K562 (cell line): ENCODE results near the gene ELMO3. TPM values are rescaled to one million over a fixed set of nuclear protein-coding genes. Genes with fewer than 3 reads are reported as not detected.

Source experiments
- ATAC-seq: fragments of 200-7000 bp; cut with Tn5 transposase; 3 replicates; pipeline ENCODE4 v1.9.1; 2020; ENCODE audit warnings: moderate library complexity
- BruUV-seq: library from RNA; stranded (reverse); fragments of 400-500 nt; replicated peaks from 2 replicates; lab custom pipeline; 2021; lab: Mats Ljungman, UMichigan
- CTCF ChIA-PET: fragments of 300-600 bp; formaldehyde crosslinking; extraction: SDS; loops from one replicate; lab custom pipeline; 2021; ENCODE audit warnings: low intra/inter-chr PET ratio; lab: Yijun Ruan, JAX
- POLR2A ChIA-PET: fragments of 300-600, 350-650 bp; sonication (Branson Sonifier 250); formaldehyde crosslinking; extraction: SDS; loops from one replicate; lab custom pipeline; 2021; ENCODE audit warnings: antibody characterized with exemption, inconsistent platforms; lab: Yijun Ruan, JAX
- DNase-seq, 4 experiments: peaks; one replicate each; pipeline versions ENCODE4 v3.0.0 to v3.0.0-alpha.2; 2011 to 2018; ENCODE audit warnings: low spot score in 3 of 4, mixed read lengths in 3 of 4; ENCODE audit errors: extremely low read depth in 1 of 4
- FAIRE-seq: peaks from 2 replicates; lab custom pipeline; 2011; peaks lifted over from hg19 to GRCh38; lab: Jason Lieb, UNC
- H2AFZ ChIP-seq: 2 replicates; pipeline ENCODE4 v1.6.0; 2011; ENCODE audit warnings: low read depth, low read length, control low read depth, inconsistent platforms
- H3K27ac ChIP-seq: fragments of 200-600 bp; 3 replicates; pipeline ENCODE4 v1.8.0; 2011; ENCODE audit warnings: low read depth, mild to moderate bottlenecking, control low read depth, inconsistent platforms, low read length, moderate library complexity, mixed read lengths; ENCODE audit errors: extremely low read depth
- H3K27me3 ChIP-seq, 2 experiments: fragments of 300-600 bp in 1 of 2; 2 replicates in 1 of 2; 3 replicates in 1 of 2; pipeline versions ENCODE4 v1.6.0 to v1.8.0; 2011; ENCODE audit warnings: inconsistent platforms in 2 of 2, low read length in 2 of 2, mild to moderate bottlenecking in 1 of 2, mixed read lengths in 1 of 2, moderate library complexity in 1 of 2; ENCODE audit not compliant: control insufficient read depth in 2 of 2, insufficient read depth in 2 of 2
- H3K36me3 ChIP-seq: fragments of 300-600 bp; 3 replicates; pipeline ENCODE4 v1.8.0; 2011; ENCODE audit warnings: mild to moderate bottlenecking, low read length, inconsistent platforms; ENCODE audit not compliant: control insufficient read depth, insufficient read depth
- H3K4me1 ChIP-seq, 2 experiments: fragments of 200-600 bp in 1 of 2; replicated peaks in 1 of 2; 2 replicates in 1 of 2; 3 replicates in 1 of 2; pipeline versions ENCODE4 v1.5.1 to v1.8.0; 2011; ENCODE audit warnings: inconsistent platforms in 2 of 2, low read length in 2 of 2, mild to moderate bottlenecking in 1 of 2, mixed read lengths in 1 of 2, moderate library complexity in 1 of 2; ENCODE audit not compliant: control insufficient read depth in 2 of 2, insufficient read depth in 2 of 2
- H3K4me2 ChIP-seq: 2 replicates; pipeline ENCODE4 v1.6.1; 2011; ENCODE audit warnings: low read length, control low read depth, inconsistent platforms, mixed read lengths; ENCODE audit not compliant: insufficient read depth
- H3K4me3 ChIP-seq: fragments of 200-600 bp; sonication (generic), shearing (Covaris generic); 2 replicates; pipeline ENCODE4 v1.5.1; 2016; ENCODE audit warnings: control low read depth, inconsistent platforms
- H3K79me2 ChIP-seq: fragments of 200-600 bp; 3 replicates; pipeline ENCODE4 v1.8.0; 2011; ENCODE audit warnings: low read length, inconsistent platforms; ENCODE audit not compliant: control insufficient read depth, insufficient read depth
- H3K9ac ChIP-seq, 2 experiments: 2 replicates each; pipeline versions ENCODE4 v1.6.0 to v1.6.1; 2011; ENCODE audit warnings: low read depth in 2 of 2, low read length in 2 of 2, control low read depth in 1 of 2, inconsistent platforms in 1 of 2, mild to moderate bottlenecking in 1 of 2, mixed read lengths in 1 of 2; ENCODE audit not compliant: insufficient read depth in 1 of 2
- H3K9me1 ChIP-seq: one replicate; pipeline ENCODE4 v1.6.0; 2011; ENCODE audit warnings: inconsistent platforms, mild to moderate bottlenecking, low read length, moderate library complexity; ENCODE audit not compliant: control insufficient read depth, insufficient read depth
- H3K9me3 ChIP-seq: replicated peaks from 2 replicates; pipeline ENCODE4 v1.5.1; 2011; ENCODE audit warnings: low read depth, low read length, inconsistent platforms; ENCODE audit not compliant: control insufficient read depth, insufficient read depth
- H4K20me1 ChIP-seq: replicated peaks from 2 replicates; pipeline ENCODE4 v1.6.1; 2011; ENCODE audit warnings: low read length, inconsistent platforms, mixed read lengths; ENCODE audit not compliant: control insufficient read depth, insufficient read depth
- ASH1L ChIP-seq: fragments of 450-650 bp; IDR thresholded peaks from 2 replicates; pipeline ENCODE4 v1.6.1; 2018; ENCODE audit warnings: borderline replicate concordance, mild to moderate bottlenecking, low read depth; ENCODE audit not compliant: partially characterized antibody
- FIP1L1 ChIP-seq: fragments of 200-400 bp; formaldehyde crosslinking; IDR thresholded peaks from 2 replicates; pipeline ENCODE4 v1.6.1; 2018; ENCODE audit warnings: mild to moderate bottlenecking, low read depth, low read length; ENCODE audit not compliant: poor library complexity, severe bottlenecking
- HCFC1 ChIP-seq: IDR thresholded peaks from 2 replicates; pipeline ENCODE4 v1.6.1; 2012; ENCODE audit warnings: low read depth, low read length, improper control_type of control experiment
- JUN ChIP-seq, 2 experiments: sonication (generic) in 1 of 2; formaldehyde crosslinking in 1 of 2; IDR thresholded peaks; 2 replicates each; pipeline versions ENCODE4 v1.6.1 to v1.8.0; 2012 to 2022; ENCODE audit warnings: borderline replicate concordance in 2 of 2, mild to moderate bottlenecking in 2 of 2, improper control_type of control experiment in 1 of 2, low read depth in 1 of 2, low read length in 1 of 2, missing genetic modification reagents in 1 of 2
- MAFG ChIP-seq: fragments of 450-650 bp; conservative IDR thresholded peaks from 2 replicates; pipeline ENCODE4 v1.6.1; 2016; ENCODE audit warnings: missing genetic modification characterization, missing compliant biosample characterization
- MCM7 ChIP-seq, 2 experiments: fragments of 450-650 bp; IDR thresholded peaks; 2 replicates each; pipeline ENCODE4 v1.6.1; 2016 to 2018
- NFE2L1 ChIP-seq: fragments of 450-650 bp; IDR thresholded peaks from 2 replicates; pipeline ENCODE4 v1.6.1; 2016; ENCODE audit warnings: missing genetic modification characterization, low read depth, mild to moderate bottlenecking, missing compliant biosample characterization, moderate library complexity, borderline replicate concordance
- PTTG1 ChIP-seq: fragments of 450-650 bp; IDR thresholded peaks from 2 replicates; pipeline ENCODE4 v1.6.1; 2016; ENCODE audit warnings: low read depth, mild to moderate bottlenecking, missing genetic modification characterization, missing compliant biosample characterization
- RBM25 ChIP-seq: fragments of 200-400 bp; formaldehyde crosslinking; IDR thresholded peaks from 2 replicates; pipeline ENCODE4 v1.6.1; 2018; ENCODE audit warnings: low read length, low read depth, moderate library complexity; ENCODE audit not compliant: severe bottlenecking
- SAFB ChIP-seq: fragments of 200-400 bp; formaldehyde crosslinking; IDR thresholded peaks from 2 replicates; pipeline ENCODE4 v1.6.1; 2017; ENCODE audit warnings: low read depth, low read length, borderline replicate concordance
- SMAD2 ChIP-seq: fragments of 150-350 bp; IDR thresholded peaks from 2 replicates; pipeline ENCODE4 v1.6.1; 2014; ENCODE audit warnings: low read depth, mild to moderate bottlenecking, low read length
- TCFL5 ChIP-seq: fragments of 250-450 bp; sonication (Bioruptor Pico); conservative IDR thresholded peaks from 2 replicates; pipeline ENCODE4 v1.6.1; 2021; ENCODE audit warnings: mild to moderate bottlenecking, moderate library complexity, matching md5 sums
- YY1 ChIP-seq, 3 experiments: IDR thresholded peaks; 2 replicates each; pipeline ENCODE4 v1.6.1; 2011; ENCODE audit warnings: low read length in 2 of 3, mild to moderate bottlenecking in 2 of 3, moderate library complexity in 2 of 3, borderline replicate concordance in 1 of 3, control low read depth in 1 of 3, low read depth in 1 of 3; ENCODE audit not compliant: insufficient read depth in 3 of 3, insufficient replicate concordance in 2 of 3, control insufficient read depth in 1 of 3, insufficient read length in 1 of 3; ENCODE audit errors: extremely low read depth in 1 of 3
- ZNF24 ChIP-seq: fragments of 450-650 bp; IDR thresholded peaks from 2 replicates; pipeline ENCODE4 v1.6.1; 2016
- ZNF780A ChIP-seq: fragments of 250-450 bp; sonication (Bioruptor Pico); IDR thresholded peaks from 2 replicates; pipeline ENCODE4 v1.5.0; 2021; ENCODE audit warnings: mild to moderate bottlenecking
- WGBS: fragments of 100-300 bp; shearing (Covaris generic); methylation state at CpG from one replicate; pipeline ENCODE4 v1.1.6; 2016; ENCODE audit warnings: low coverage, mixed read lengths; ENCODE audit not compliant: insufficient coverage; ENCODE audit errors: missing lambda C conversion rate; 5-methylcytosine and 5-hydroxymethylcytosine counted together
- in situ Hi-C: fragments of 300-500 bp; cut with MboI; formaldehyde crosslinking; loops from 4 replicates; pipeline ENCODE4 v1.15.0; 2018; ENCODE audit warnings: inconsistent platforms, mixed read lengths
- intact Hi-C: fragments of 100-400 bp; cut with micrococcal nuclease; formaldehyde crosslinking; loops from 2 replicates; pipeline ENCODE4 v1.14.2; 2022
- polyA plus RNA-seq, 8 experiments: library from polyadenylated mRNA; depleted of rRNA in 4 of 8; stranded (reverse) in 5 of 8; unstranded in 3 of 8; fragments of >200 nt; fragmentation: Nextera tagmentation in 2 of 8; fragmentation: Illumina TruSeq in 1 of 8; extraction: Ambion mirVana in 2 of 8; extraction: Trizol in 1 of 8; gene quantifications; 2 replicates each; pipeline versions ENCODE4 v1.2.1 to v1.2.3, GENCODE V29; 2011 to 2014; ENCODE audit warnings: inconsistent platforms in 1 of 8, missing spikeins in 1 of 8
- total RNA-seq, 7 experiments: library from RNA; depleted of rRNA in 6 of 7; stranded (reverse); fragments of >200 nt in 6 of 7; fragmentation: Illumina TruSeq in 2 of 7; extraction: Trizol in 2 of 7; gene quantifications; 2 replicates each; pipeline versions ENCODE4 v1.2.1 to v1.2.3, GENCODE V29; 2011 to 2021; ENCODE audit warnings: low replicate concordance in 1 of 7
- TF ChIP-seq, protein P1 (sequence below): fragments of 450-650 bp; conservative IDR thresholded peaks from 2 replicates; pipeline ENCODE4 v1.6.1; 2016; ENCODE audit warnings: missing genetic modification characterization, low read depth, mild to moderate bottlenecking, missing compliant biosample characterization, moderate library complexity
- TF ChIP-seq, protein P2 (sequence below): sonication (generic); formaldehyde crosslinking; IDR thresholded peaks from 2 replicates; pipeline ENCODE4 v1.9.0; 2022; ENCODE audit warnings: mild to moderate bottlenecking, missing genetic modification reagents
- TF ChIP-seq, protein P3 (sequence below): fragments of 450-650 bp; IDR thresholded peaks from 2 replicates; pipeline ENCODE4 v1.6.1; 2017; ENCODE audit warnings: mild to moderate bottlenecking, moderate library complexity

ELMO3 gene
- total and polyA plus RNA-seq, 9 of the 15 experiments (the other 6 are each of a cell fraction or from before 2014, with no cell fraction given): 0.04 to 5.1 (median 1.5) TPM

DNA sequence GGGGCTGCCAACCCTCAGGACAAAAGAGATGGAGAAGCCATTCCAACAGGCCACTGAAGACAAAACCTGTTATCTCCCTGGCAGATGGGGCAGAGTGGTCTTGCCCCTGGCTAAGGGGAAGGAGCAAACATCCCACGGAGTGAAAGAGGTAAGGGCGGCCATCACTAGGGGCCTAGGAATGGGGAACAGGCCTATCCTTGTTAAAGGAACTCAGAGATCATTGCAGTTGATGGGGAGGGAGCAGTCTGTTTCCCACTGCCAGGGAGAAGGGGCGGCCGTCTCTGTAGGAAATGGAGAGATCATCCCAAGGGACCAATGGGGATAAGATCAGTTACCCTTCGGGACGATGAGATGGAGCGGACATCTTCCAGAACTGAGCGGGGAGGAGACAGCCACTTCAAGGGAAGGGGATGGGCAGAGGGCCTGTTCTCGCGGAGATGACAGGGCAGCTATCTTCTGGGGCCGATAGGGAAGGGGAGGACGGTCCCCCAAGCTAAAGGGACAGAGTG is 27.4 kb downstream of the ELMO3 start:
- Histone ChIP-seq H3K36me3 (peaks cover 43% of the 10 kb centered on the region; the same call in 2 of the 3 replicates), H2AFZ (peak overlapping the region; percentile 97), H3K27ac (peak overlapping the region; percentile 59; the same call in 2 of the 3 replicates), H3K4me2 (peak overlapping the region; percentile 100), H3K4me1 (peaks cover 18 to 20% of the 10 kb centered on the region in 2 experiments), H3K4me3 (peak overlapping the region; percentile 98), H3K79me2 (peaks cover 21% of the 10 kb centered on the region), H3K9ac (peak overlapping the region; percentile 60 to 89), H3K9me1 (no peaks in the 10 kb centered on the region), H4K20me1 (no peaks in the 10 kb centered on the region), H3K9me3 (no peaks in the 10 kb centered on the region), H3K27me3 (no peaks in the 10 kb centered on the region)
- ATAC-seq (no peak), DNase-seq (no peak), FAIRE-seq (no peak)
- in situ Hi-C loops: no loop called here
- WGBS: 2% methylated on average over 10 of the region's 12 CpGs
- ChIA-PET POLR2A (interaction anchor here (0.5 to 2.8 kb wide), 10 partner anchors 9 to 132 kb away, joined by 3 to 31 read pairs (median 3); no protein-coding TSS in a partner anchor), CTCF (no interaction called here)
- no TSS peak for BruUV-seq
- intact Hi-C loops: loop anchor here (5.0 kb wide), 1 partner anchor 34 kb away; the partner anchor contains the start of genes E2F4 and EXOC3L1
- TF ChIP-seq MAFG (tag) (0 out of 2 replicates have a peak, but pooled peaks have one; percentile 4), NFE2L1 (tag) (no peak), ASH1L (no peak), HCFC1 (no peak), YY1 (IDR thresholded peaks at IDR 0.05; ENCODE audit: borderline replicate concordance in 1 of 3, control insufficient read depth in 1 of 3, extremely low read depth in 1 of 3, insufficient read depth in 3 of 3, insufficient read length in 1 of 3, insufficient replicate concordance in 2 of 3, low read depth in 1 of 3, low read length in 2 of 3) (peak in 1 of 3 experiments; percentile 37), TCFL5 (CRISPR knock-in tag) (no peak), FIP1L1 (no peak), MCM7 (IDR thresholded peaks at IDR 0.05) (no peak), JUN (IDR thresholded peaks at IDR 0.05; ENCODE audit: borderline replicate concordance, low read depth, low read length) (no peak), JUN (CRISPR knock-in tag; IDR thresholded peaks at IDR 0.05; ENCODE audit: borderline replicate concordance) (no peak), SMAD2 (no peak), ZNF780A (CRISPR knock-in tag) (no peak), RBM25 (no peak), SAFB (no peak), ZNF24 (no peak), PTTG1 (tag) (no peak)
- TF ChIP-seq, protein P1, sequence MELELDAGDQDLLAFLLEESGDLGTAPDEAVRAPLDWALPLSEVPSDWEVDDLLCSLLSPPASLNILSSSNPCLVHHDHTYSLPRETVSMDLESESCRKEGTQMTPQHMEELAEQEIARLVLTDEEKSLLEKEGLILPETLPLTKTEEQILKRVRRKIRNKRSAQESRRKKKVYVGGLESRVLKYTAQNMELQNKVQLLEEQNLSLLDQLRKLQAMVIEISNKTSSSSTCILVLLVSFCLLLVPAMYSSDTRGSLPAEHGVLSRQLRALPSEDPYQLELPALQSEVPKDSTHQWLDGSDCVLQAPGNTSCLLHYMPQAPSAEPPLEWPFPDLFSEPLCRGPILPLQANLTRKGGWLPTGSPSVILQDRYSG (tag): no peak
- TF ChIP-seq, protein P2, sequence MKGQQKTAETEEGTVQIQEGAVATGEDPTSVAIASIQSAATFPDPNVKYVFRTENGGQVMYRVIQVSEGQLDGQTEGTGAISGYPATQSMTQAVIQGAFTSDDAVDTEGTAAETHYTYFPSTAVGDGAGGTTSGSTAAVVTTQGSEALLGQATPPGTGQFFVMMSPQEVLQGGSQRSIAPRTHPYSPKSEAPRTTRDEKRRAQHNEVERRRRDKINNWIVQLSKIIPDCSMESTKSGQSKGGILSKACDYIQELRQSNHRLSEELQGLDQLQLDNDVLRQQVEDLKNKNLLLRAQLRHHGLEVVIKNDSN (CRISPR knock-in tag): no peak
- TF ChIP-seq, protein P3, sequence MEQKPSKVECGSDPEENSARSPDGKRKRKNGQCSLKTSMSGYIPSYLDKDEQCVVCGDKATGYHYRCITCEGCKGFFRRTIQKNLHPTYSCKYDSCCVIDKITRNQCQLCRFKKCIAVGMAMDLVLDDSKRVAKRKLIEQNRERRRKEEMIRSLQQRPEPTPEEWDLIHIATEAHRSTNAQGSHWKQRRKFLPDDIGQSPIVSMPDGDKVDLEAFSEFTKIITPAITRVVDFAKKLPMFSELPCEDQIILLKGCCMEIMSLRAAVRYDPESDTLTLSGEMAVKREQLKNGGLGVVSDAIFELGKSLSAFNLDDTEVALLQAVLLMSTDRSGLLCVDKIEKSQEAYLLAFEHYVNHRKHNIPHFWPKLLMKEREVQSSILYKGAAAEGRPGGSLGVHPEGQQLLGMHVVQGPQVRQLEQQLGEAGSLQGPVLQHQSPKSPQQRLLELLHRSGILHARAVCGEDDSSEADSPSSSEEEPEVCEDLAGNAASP: no peak
